ENCODE results near the gene F12. TPM values are rescaled to one million over a fixed set of nuclear protein-coding genes. Genes with fewer than 3 reads are reported as not detected.
"Not testable (repeated sequence)": the region's sequence is repeated elsewhere in the genome, so short reads cannot be mapped to it uniquely, and the experiment has no call there.

F12 gene
- total RNA-seq, 1 experiment from 2014 or later: 30.0 TPM

DNA sequence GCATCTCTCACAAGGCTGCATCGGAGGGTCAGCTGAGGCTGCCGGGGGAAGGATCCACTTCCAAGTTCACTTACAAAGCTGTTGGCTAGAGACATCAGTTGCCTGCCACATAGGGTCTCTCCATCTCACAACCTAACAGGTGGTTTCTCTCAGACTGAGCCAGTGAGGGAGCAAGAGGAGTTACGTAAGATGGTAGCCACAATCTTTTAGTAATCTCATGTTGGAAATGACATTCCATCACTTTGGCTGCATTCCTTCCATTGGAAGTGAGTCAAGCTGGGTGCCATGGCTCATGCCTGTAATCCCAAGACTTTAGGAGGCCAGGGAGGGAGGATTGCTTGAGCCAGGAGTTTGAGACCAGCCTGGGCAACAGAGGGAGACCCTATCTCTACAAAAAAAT lies 9.7 kb upstream of the F12 start:
- intact Hi-C loops (cut with micrococcal nuclease): no loop called here
- DNase-seq (ENCODE audit: low read depth, low spot score) (no peak), ATAC-seq (no peak)
- TF ChIP-seq ELF1 (IDR thresholded peaks at IDR 0.05; ENCODE audit: borderline replicate concordance, low read depth): no peak
- POLR2A ChIA-PET: no interaction called here
- H3K9ac ChIP-seq (ENCODE audit: low read length): no peak overlapping the region
- no peaks in the 10 kb centered on the region for H3K79me2 ChIP-seq (ENCODE audit: insufficient read depth, low read length)
- H3K4me3 ChIP-seq (replicated peaks in 1 of 2; ENCODE audit: low read depth in 1 of 2, low read length in 2 of 2): no peak overlapping the region
- no peak overlapping the region for H2AFZ ChIP-seq (ENCODE audit: low read depth, low read length, poor library complexity, severe bottlenecking)
- H3K27me3 ChIP-seq (ENCODE audit: insufficient read depth, low read length): no peaks in the 10 kb centered on the region
- RAD21 ChIA-PET (ENCODE audit: low non-redundant PET in 1 of 2, low total read pairs in 2 of 2, uncharacterized antibody in 2 of 2, unreplicated experiment in 2 of 2): no interaction called here
- no peaks in the 10 kb centered on the region for H4K20me1 ChIP-seq (ENCODE audit: insufficient read depth)
- H3K9me2 ChIP-seq (ENCODE audit: insufficient read depth): no peaks in the 10 kb centered on the region
- no peaks in the 10 kb centered on the region; a peak in 1 of 4 replicates for H3K4me1 ChIP-seq (ENCODE audit: control insufficient read depth in 1 of 2, insufficient read depth in 2 of 2, low read length in 2 of 2)
- BruUV-seq (replicated peaks): no TSS peak
- CTCF ChIA-PET: interaction anchor here (1.3 kb wide), 1 partner anchor 15 kb away, joined by 6 read pairs; no protein-coding TSS in a partner anchor
- no peaks in the 10 kb centered on the region for H3K36me3 ChIP-seq (ENCODE audit: control insufficient read depth in 1 of 2, insufficient read depth in 2 of 2, low read length in 2 of 2)
- H3K9me3 ChIP-seq (ENCODE audit: control insufficient read depth in 1 of 2, insufficient read depth in 1 of 2, low read depth in 1 of 2, low read length in 2 of 2): no peaks in the 10 kb centered on the region
- no peak overlapping the region for H3K4me2 ChIP-seq (ENCODE audit: low read length)
- H3K27ac ChIP-seq (ENCODE audit: low read depth, low read length): no peak overlapping the region

DNA sequence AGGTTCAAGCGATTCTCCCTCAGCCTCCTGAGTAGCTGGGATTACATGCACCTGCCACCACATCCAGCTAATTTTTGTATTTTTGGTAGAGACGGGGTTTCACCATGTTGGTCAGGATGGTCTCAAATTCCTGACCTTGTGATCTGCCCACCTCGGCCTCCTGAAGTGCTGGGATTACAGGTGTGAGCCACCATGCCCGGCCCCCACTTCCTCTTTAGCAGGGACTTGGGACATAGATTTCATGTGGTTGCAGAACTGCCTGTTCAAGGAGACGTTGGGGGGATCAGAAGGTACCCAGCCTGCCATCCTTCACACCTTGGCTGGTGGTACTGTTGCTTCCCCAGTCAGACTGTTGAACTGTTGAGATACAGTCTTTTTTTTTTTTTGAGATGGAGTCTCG lies 7.7 kb upstream of the F12 start:
- H3K9ac ChIP-seq (ENCODE audit: low read length); H3K9me3 ChIP-seq (ENCODE audit: control insufficient read depth in 1 of 2, insufficient read depth in 1 of 2, low read depth in 1 of 2, low read length in 2 of 2); H3K27ac ChIP-seq (ENCODE audit: low read depth, low read length); H3K36me3 ChIP-seq (ENCODE audit: control insufficient read depth in 1 of 2, insufficient read depth in 2 of 2, low read length in 2 of 2); H4K20me1 ChIP-seq (ENCODE audit: insufficient read depth); ATAC-seq; H3K4me1 ChIP-seq (ENCODE audit: control insufficient read depth in 1 of 2, insufficient read depth in 2 of 2, low read length in 2 of 2); H3K27me3 ChIP-seq (ENCODE audit: insufficient read depth, low read length); H2AFZ ChIP-seq (ENCODE audit: low read depth, low read length, poor library complexity, severe bottlenecking); DNase-seq (ENCODE audit: low read depth, low spot score); BruUV-seq (replicated peaks); H3K4me3 ChIP-seq (replicated peaks in 1 of 2; ENCODE audit: low read depth in 1 of 2, low read length in 2 of 2); H3K79me2 ChIP-seq (ENCODE audit: insufficient read depth, low read length); intact Hi-C loops (cut with micrococcal nuclease); H3K4me2 ChIP-seq (ENCODE audit: low read length); H3K9me2 ChIP-seq (ENCODE audit: insufficient read depth): not testable (repeated sequence)
- ChIA-PET RAD21 (ENCODE audit: low non-redundant PET in 1 of 2, low total read pairs in 2 of 2, uncharacterized antibody in 2 of 2, unreplicated experiment in 2 of 2) (interaction anchor here in 1 of 2 experiments (0.5 kb wide), 1 partner anchor 9 kb away, joined by 3 read pairs; the partner anchor contains the start of gene GRK6), POLR2A (interaction anchor here (1.4 kb wide), 1 partner anchor 9 kb away, joined by 6 read pairs; the partner anchor contains the start of gene GRK6), CTCF (interaction anchor here (3.7 kb wide), 1 partner anchor 13 kb away, joined by 9 read pairs; no protein-coding TSS in a partner anchor)

DNA sequence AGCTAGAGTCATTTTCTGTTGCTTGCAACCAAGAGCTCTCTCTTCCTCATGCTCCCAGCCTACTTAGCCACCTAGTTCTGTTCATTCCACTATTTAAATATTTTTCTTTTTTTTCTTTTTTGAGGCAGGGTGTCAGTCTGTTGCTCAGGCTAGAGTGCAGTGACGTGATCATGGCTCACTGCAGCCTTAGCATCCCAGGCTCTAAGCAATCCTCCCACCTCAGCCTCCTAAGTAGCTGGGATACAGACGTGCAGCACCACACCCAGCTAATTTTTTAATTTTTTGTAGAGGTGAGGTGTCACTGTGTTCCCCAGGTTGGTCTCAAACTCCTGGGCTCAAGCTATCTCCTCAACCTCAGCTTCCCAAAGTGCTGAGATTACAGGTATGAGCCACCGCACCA lies 5.1 kb upstream of the F12 start:
- H3K36me3 ChIP-seq (ENCODE audit: control insufficient read depth in 1 of 2, insufficient read depth in 2 of 2, low read length in 2 of 2): no peaks in the 10 kb centered on the region
- CTCF ChIA-PET: interaction anchor here (1.1 to 3.7 kb wide), 3 partner anchors 11 to 41 kb away, joined by 3 to 9 read pairs (median 4); no protein-coding TSS in a partner anchor
- DNase-seq (ENCODE audit: low read depth, low spot score) (no peak), ATAC-seq (no peak)
- no TSS peak for BruUV-seq (replicated peaks)
- intact Hi-C loops (cut with micrococcal nuclease): no loop called here
- RAD21 ChIA-PET (ENCODE audit: low non-redundant PET in 1 of 2, low total read pairs in 2 of 2, uncharacterized antibody in 2 of 2, unreplicated experiment in 2 of 2): no interaction called here
- H3K27ac ChIP-seq (ENCODE audit: low read depth, low read length): no peak overlapping the region
- no peak overlapping the region for H3K4me2 ChIP-seq (ENCODE audit: low read length)
- no peak overlapping the region for H3K9ac ChIP-seq (ENCODE audit: low read length)
- no peaks in the 10 kb centered on the region for H4K20me1 ChIP-seq (ENCODE audit: insufficient read depth)
- no peaks in the 10 kb centered on the region for H3K9me2 ChIP-seq (ENCODE audit: insufficient read depth)
- no peaks in the 10 kb centered on the region for H3K27me3 ChIP-seq (ENCODE audit: insufficient read depth, low read length)
- POLR2A ChIA-PET: no interaction called here
- no peak overlapping the region for H3K4me3 ChIP-seq (replicated peaks in 1 of 2; ENCODE audit: low read depth in 1 of 2, low read length in 2 of 2)
- H2AFZ ChIP-seq (ENCODE audit: low read depth, low read length, poor library complexity, severe bottlenecking): no peak overlapping the region
- H3K9me3 ChIP-seq (ENCODE audit: control insufficient read depth in 1 of 2, insufficient read depth in 1 of 2, low read depth in 1 of 2, low read length in 2 of 2): no peaks in the 10 kb centered on the region
- peaks cover 0 to 5% of the 10 kb centered on the region in 2 experiments; a peak in 1 of 4 replicates for H3K4me1 ChIP-seq (ENCODE audit: control insufficient read depth in 1 of 2, insufficient read depth in 2 of 2, low read length in 2 of 2)
- H3K79me2 ChIP-seq (ENCODE audit: insufficient read depth, low read length): no peaks in the 10 kb centered on the region
- TF ChIP-seq ZFX (IDR thresholded peaks at IDR 0.05) (no peak), POLR2AphosphoS5 (IDR thresholded peaks at IDR 0.05; ENCODE audit: low read depth, low read length) (no peak), SIN3A (IDR thresholded peaks at IDR 0.05; ENCODE audit: low read depth) (no peak), EZH2phosphoT487 (IDR thresholded peaks at IDR 0.05; ENCODE audit: borderline replicate concordance) (no peak), ZNF274 (IDR thresholded peaks at IDR 0.05; ENCODE audit: low read depth, low read length) (no peak), SRF (IDR thresholded peaks at IDR 0.05; ENCODE audit: low read depth) (no peak), CEBPB (IDR thresholded peaks at IDR 0.05; ENCODE audit: low read depth) (no peak), EZH2 (IDR thresholded peaks at IDR 0.05) (no peak), POLR2A (IDR thresholded peaks at IDR 0.05; ENCODE audit: borderline replicate concordance, extremely low read depth, insufficient read depth, insufficient read length) (no peak), RAD21 (IDR thresholded peaks at IDR 0.05; ENCODE audit: low read depth) (no peak)
- TF ChIP-seq, protein P1, sequence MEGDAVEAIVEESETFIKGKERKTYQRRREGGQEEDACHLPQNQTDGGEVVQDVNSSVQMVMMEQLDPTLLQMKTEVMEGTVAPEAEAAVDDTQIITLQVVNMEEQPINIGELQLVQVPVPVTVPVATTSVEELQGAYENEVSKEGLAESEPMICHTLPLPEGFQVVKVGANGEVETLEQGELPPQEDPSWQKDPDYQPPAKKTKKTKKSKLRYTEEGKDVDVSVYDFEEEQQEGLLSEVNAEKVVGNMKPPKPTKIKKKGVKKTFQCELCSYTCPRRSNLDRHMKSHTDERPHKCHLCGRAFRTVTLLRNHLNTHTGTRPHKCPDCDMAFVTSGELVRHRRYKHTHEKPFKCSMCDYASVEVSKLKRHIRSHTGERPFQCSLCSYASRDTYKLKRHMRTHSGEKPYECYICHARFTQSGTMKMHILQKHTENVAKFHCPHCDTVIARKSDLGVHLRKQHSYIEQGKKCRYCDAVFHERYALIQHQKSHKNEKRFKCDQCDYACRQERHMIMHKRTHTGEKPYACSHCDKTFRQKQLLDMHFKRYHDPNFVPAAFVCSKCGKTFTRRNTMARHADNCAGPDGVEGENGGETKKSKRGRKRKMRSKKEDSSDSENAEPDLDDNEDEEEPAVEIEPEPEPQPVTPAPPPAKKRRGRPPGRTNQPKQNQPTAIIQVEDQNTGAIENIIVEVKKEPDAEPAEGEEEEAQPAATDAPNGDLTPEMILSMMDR (IDR thresholded peaks at IDR 0.05 in 2 of 3, conservative IDR thresholded peaks at IDR 0.05 in 1 of 3; ENCODE audit: borderline replicate concordance in 1 of 3, insufficient read depth in 1 of 3, low read depth in 2 of 3, low read length in 2 of 3): no peak
